ENCODE results near the gene GYG2.

- no peak for TF ChIP-seq CTCF (IDR thresholded peaks at IDR 0.05)
- TF ChIP-seq, protein P1, sequence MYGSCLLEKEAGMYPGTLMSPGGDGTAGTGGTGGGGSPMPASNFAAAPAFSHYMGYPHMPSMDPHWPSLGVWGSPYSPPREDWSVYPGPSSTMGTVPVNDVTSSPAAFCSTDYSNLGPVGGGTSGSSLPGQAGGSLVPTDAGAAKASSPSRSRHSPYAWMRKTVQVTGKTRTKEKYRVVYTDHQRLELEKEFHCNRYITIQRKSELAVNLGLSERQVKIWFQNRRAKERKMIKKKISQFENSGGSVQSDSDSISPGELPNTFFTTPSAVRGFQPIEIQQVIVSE (CRISPR knock-in tag; IDR thresholded peaks at IDR 0.05; ENCODE audit: borderline replicate concordance) = no peak
- TF ChIP-seq NR1H2 (CRISPR knock-in tag; IDR thresholded peaks at IDR 0.05) = no peak
- TF ChIP-seq FOXP1 (CRISPR knock-in tag; IDR thresholded peaks at IDR 0.05; ENCODE audit: borderline replicate concordance) = no peak
- no peak for TF ChIP-seq ZNF219 (CRISPR knock-in tag; IDR thresholded peaks at IDR 0.05; ENCODE audit: borderline replicate concordance)
- TF ChIP-seq, protein P2, sequence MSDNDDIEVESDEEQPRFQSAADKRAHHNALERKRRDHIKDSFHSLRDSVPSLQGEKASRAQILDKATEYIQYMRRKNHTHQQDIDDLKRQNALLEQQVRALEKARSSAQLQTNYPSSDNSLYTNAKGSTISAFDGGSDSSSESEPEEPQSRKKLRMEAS (CRISPR knock-in tag; IDR thresholded peaks at IDR 0.05) = no peak
- no peak for TF ChIP-seq E2F5 (CRISPR knock-in tag; IDR thresholded peaks at IDR 0.05)
- no peak for TF ChIP-seq ATF1 (CRISPR knock-in tag; IDR thresholded peaks at IDR 0.05)
Measured at GRCh38 chrX:2862404-2862803, 33.7 kb downstream of the GYG2 start.
